ENCODE data around the gene EML4. TPM values are rescaled to one million over a fixed set of nuclear protein-coding genes. Genes with fewer than 3 reads are reported as not detected.
A peak's percentile ranks its signal among the peaks of the same experiment; 100 is the strongest.

Gene EML4
- total and polyA plus RNA-seq, 2 of the 13 experiments (the other 11 are each of a cell fraction or from before 2014, with no cell fraction given): 243 to 476 TPM

DNA sequence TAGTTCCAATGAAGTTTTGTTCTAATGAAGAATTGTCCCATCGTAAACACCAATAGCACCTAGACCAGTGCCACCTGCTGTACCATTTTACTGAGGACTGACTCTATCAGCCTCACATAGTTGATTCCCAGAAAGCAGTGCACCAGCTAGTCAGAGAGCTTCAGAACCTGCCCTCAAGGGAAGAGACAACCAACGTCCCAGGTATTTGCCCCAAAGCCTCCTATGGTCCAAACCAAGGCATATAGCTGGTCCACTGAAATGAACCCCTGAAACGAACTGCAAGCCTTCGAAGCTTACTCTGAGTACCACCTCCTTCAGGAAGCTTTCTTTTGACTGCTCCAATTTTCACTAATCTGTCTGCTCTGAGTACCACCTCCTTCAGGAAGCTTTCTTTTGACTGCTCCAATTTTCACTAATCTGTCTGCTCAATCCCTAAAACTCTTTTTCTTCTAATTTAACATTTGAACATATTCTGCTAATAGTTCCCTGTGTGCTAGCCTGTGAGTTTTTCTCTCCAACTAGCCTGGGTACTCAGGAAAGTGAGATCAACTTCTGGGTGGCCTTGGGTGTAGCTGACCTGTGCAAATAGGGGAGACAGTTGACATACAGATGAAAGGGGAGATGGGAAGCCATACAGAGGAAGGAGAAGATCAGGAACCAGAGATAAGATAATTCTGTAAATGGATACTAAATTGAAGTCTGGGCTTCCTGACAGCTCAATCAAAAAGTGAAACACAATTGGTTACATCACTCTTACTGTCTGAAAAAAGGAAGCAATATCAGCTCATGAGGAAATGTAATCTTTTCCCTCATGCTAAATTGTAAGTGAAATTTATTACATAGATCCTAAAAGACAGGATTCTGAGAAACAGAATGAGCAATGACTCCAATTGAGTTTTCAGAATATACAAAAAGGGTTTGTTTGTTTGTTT lies 33.5 kb upstream of the EML4 start (continued):
- no peak for TF ChIP-seq CBX2 (IDR thresholded peaks at IDR 0.05; ENCODE audit: low read depth, low read length)
- no peak for TF ChIP-seq CBX2 (CRISPR knock-in tag; IDR thresholded peaks at IDR 0.05; ENCODE audit: low read depth)
- 0 out of 2 replicates have a peak, but pooled peaks have one; percentile 63 for TF ChIP-seq KDM4B (CRISPR knock-in tag; IDR thresholded peaks at IDR 0.05)
- TF ChIP-seq MED13 (CRISPR knock-in tag; IDR thresholded peaks at IDR 0.05): peak; percentile 100
- TF ChIP-seq SMAD1 (CRISPR knock-in tag; IDR thresholded peaks at IDR 0.05; ENCODE audit: borderline replicate concordance, low read depth): no peak
- TF ChIP-seq ZNF841 (CRISPR knock-in tag; IDR thresholded peaks at IDR 0.05; ENCODE audit: borderline replicate concordance): no peak
- TF ChIP-seq, protein P1, sequence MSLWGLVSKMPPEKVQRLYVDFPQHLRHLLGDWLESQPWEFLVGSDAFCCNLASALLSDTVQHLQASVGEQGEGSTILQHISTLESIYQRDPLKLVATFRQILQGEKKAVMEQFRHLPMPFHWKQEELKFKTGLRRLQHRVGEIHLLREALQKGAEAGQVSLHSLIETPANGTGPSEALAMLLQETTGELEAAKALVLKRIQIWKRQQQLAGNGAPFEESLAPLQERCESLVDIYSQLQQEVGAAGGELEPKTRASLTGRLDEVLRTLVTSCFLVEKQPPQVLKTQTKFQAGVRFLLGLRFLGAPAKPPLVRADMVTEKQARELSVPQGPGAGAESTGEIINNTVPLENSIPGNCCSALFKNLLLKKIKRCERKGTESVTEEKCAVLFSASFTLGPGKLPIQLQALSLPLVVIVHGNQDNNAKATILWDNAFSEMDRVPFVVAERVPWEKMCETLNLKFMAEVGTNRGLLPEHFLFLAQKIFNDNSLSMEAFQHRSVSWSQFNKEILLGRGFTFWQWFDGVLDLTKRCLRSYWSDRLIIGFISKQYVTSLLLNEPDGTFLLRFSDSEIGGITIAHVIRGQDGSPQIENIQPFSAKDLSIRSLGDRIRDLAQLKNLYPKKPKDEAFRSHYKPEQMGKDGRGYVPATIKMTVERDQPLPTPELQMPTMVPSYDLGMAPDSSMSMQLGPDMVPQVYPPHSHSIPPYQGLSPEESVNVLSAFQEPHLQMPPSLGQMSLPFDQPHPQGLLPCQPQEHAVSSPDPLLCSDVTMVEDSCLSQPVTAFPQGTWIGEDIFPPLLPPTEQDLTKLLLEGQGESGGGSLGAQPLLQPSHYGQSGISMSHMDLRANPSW (CRISPR knock-in tag; IDR thresholded peaks at IDR 0.05; ENCODE audit: borderline replicate concordance): peak; percentile 97
- no peak for TF ChIP-seq EZH2 (conservative IDR thresholded peaks at IDR 0.05; ENCODE audit: low read depth, low read length)
- peak; percentile 70 for TF ChIP-seq POLR2G (IDR thresholded peaks at IDR 0.05; ENCODE audit: low read depth, low read length)
- 0 out of 2 replicates have a peak, but pooled peaks have one; percentile 47 for TF ChIP-seq SIN3A (IDR thresholded peaks at IDR 0.05; ENCODE audit: borderline replicate concordance, low read depth, low read length)
- peak in 1 of 2 experiments; percentile 48; a peak in 1 of 4 replicates for TF ChIP-seq POLR2A (IDR thresholded peaks at IDR 0.05; ENCODE audit: insufficient read depth in 1 of 2, low read depth in 2 of 2, low read length in 2 of 2)
- TF ChIP-seq ZSCAN31 (CRISPR knock-in tag; IDR thresholded peaks at IDR 0.05; ENCODE audit: low read depth): peak; percentile 82; the same call in 1 of the 2 replicates
- TF ChIP-seq MAFF (IDR thresholded peaks at IDR 0.05; ENCODE audit: low read depth, low read length): 0 out of 2 replicates have a peak, but pooled peaks have one; percentile 19
- TF ChIP-seq PRPF4 (IDR thresholded peaks at IDR 0.05; ENCODE audit: low read depth, low read length, poor library complexity, severe bottlenecking): no peak
- TF ChIP-seq ZNF350 (CRISPR knock-in tag; IDR thresholded peaks at IDR 0.05; ENCODE audit: borderline replicate concordance, low read depth): 0 out of 2 replicates have a peak, but pooled peaks have one; percentile 35
- no peak for TF ChIP-seq ZNF20 (CRISPR knock-in tag; IDR thresholded peaks at IDR 0.05)
- TF ChIP-seq, protein P2, sequence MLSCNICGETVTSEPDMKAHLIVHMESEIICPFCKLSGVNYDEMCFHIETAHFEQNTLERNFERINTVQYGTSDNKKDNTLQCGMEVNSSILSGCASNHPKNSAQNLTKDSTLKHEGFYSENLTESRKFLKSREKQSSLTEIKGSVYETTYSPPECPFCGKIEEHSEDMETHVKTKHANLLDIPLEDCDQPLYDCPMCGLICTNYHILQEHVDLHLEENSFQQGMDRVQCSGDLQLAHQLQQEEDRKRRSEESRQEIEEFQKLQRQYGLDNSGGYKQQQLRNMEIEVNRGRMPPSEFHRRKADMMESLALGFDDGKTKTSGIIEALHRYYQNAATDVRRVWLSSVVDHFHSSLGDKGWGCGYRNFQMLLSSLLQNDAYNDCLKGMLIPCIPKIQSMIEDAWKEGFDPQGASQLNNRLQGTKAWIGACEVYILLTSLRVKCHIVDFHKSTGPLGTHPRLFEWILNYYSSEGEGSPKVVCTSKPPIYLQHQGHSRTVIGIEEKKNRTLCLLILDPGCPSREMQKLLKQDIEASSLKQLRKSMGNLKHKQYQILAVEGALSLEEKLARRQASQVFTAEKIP (CRISPR knock-in tag; IDR thresholded peaks at IDR 0.05; ENCODE audit: borderline replicate concordance): no peak
- TF ChIP-seq RAD51 (IDR thresholded peaks at IDR 0.05; ENCODE audit: borderline replicate concordance): no peak
- TF ChIP-seq SAP130 (CRISPR knock-in tag; IDR thresholded peaks at IDR 0.05; ENCODE audit: low read depth): peak; percentile 94
- TF ChIP-seq EED (CRISPR knock-in tag; IDR thresholded peaks at IDR 0.05): no peak
- TF ChIP-seq, protein P3, sequence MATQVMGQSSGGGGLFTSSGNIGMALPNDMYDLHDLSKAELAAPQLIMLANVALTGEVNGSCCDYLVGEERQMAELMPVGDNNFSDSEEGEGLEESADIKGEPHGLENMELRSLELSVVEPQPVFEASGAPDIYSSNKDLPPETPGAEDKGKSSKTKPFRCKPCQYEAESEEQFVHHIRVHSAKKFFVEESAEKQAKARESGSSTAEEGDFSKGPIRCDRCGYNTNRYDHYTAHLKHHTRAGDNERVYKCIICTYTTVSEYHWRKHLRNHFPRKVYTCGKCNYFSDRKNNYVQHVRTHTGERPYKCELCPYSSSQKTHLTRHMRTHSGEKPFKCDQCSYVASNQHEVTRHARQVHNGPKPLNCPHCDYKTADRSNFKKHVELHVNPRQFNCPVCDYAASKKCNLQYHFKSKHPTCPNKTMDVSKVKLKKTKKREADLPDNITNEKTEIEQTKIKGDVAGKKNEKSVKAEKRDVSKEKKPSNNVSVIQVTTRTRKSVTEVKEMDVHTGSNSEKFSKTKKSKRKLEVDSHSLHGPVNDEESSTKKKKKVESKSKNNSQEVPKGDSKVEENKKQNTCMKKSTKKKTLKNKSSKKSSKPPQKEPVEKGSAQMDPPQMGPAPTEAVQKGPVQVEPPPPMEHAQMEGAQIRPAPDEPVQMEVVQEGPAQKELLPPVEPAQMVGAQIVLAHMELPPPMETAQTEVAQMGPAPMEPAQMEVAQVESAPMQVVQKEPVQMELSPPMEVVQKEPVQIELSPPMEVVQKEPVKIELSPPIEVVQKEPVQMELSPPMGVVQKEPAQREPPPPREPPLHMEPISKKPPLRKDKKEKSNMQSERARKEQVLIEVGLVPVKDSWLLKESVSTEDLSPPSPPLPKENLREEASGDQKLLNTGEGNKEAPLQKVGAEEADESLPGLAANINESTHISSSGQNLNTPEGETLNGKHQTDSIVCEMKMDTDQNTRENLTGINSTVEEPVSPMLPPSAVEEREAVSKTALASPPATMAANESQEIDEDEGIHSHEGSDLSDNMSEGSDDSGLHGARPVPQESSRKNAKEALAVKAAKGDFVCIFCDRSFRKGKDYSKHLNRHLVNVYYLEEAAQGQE (IDR thresholded peaks at IDR 0.05; ENCODE audit: borderline replicate concordance in 1 of 2, low read depth in 1 of 2, low read length in 2 of 2): peak in 1 of 2 experiments; percentile 78; a peak in 2 of 4 replicates

Measured in HepG2 (cell line).